Caco-2 (cell line): ENCODE results near the gene GFPT1. TPM values are rescaled to one million over a fixed set of nuclear protein-coding genes. Genes with fewer than 3 reads are reported as not detected.

ENCODE experiments used
- Bru-seq: library from RNA; stranded (reverse); fragments of 400-500 nt; gene quantifications from one replicate; lab custom pipeline; 2021; lab: Mats Ljungman, UMichigan
- BruChase-seq, 2 experiments: library from RNA; stranded (reverse); fragments of 400-500 nt; gene quantifications; one replicate each; lab custom pipeline; 2021; lab: Mats Ljungman, UMichigan
- BruUV-seq: library from RNA; stranded (reverse); fragments of 400-500 nt; replicated peaks from 2 replicates; lab custom pipeline; 2021; lab: Mats Ljungman, UMichigan
- CTCF ChIA-PET: fragments of 300-600 bp; sonication (Branson Sonifier 250); formaldehyde crosslinking; loops from one replicate; lab custom pipeline; 2022; ENCODE audit warnings: antibody characterized with exemption; lab: Charles Lee
- POLR2A ChIA-PET: fragments of 300-600 bp; sonication (Branson Sonifier 250); formaldehyde crosslinking; loops from one replicate; lab custom pipeline; 2022; ENCODE audit warnings: antibody characterized with exemption; lab: Charles Lee
- DNase-seq, 2 experiments: peaks; one replicate each; pipeline versions ENCODE4 v3.0.0 to v3.0.0-alpha.2; 2020 to 2022
- H3K27me3 ChIP-seq: replicated peaks from 2 replicates; pipeline ENCODE4 v1.6.0; 2011; ENCODE audit warnings: low read length; ENCODE audit not compliant: control insufficient read depth, insufficient read depth
- H3K36me3 ChIP-seq: 2 replicates; pipeline ENCODE4 v1.5.1; 2011; ENCODE audit warnings: low read length; ENCODE audit not compliant: control insufficient read depth, insufficient read depth
- H3K4me1 ChIP-seq: fragments of 250-450 bp; sonication (Bioruptor Pico); 2 replicates; pipeline ENCODE4 v1.5.1; 2020; ENCODE audit warnings: mild to moderate bottlenecking
- H3K4me3 ChIP-seq: 2 replicates; pipeline ENCODE4 v1.5.1; 2011; ENCODE audit warnings: low read depth, mild to moderate bottlenecking, control low read depth, low read length
- H3K9me3 ChIP-seq: fragments of 250-450 bp; sonication (Bioruptor Pico); 2 replicates; pipeline ENCODE4 v1.5.1; 2020; ENCODE audit warnings: mild to moderate bottlenecking, moderate library complexity
- H3K27ac Mint-ChIP-seq: one replicate; pipeline ENCODE4 v1.8.0; 2022; ENCODE audit warnings: mixed read lengths; ENCODE audit not compliant: unreplicated experiment
- H3K27me3 Mint-ChIP-seq: one replicate; pipeline ENCODE4 v1.8.0; 2022; ENCODE audit warnings: mixed read lengths; ENCODE audit not compliant: insufficient read depth, unreplicated experiment
- H3K36me3 Mint-ChIP-seq: one replicate; pipeline ENCODE4 v1.8.0; 2022; ENCODE audit warnings: mild to moderate bottlenecking, mixed read lengths; ENCODE audit not compliant: insufficient read depth, unreplicated experiment
- H3K4me1 Mint-ChIP-seq: one replicate; pipeline ENCODE4 v1.8.0; 2022; ENCODE audit warnings: low read depth, mixed read lengths; ENCODE audit not compliant: unreplicated experiment
- H3K4me3 Mint-ChIP-seq: one replicate; pipeline ENCODE4 v1.8.0; 2022; ENCODE audit warnings: mild to moderate bottlenecking, moderate library complexity, mixed read lengths; ENCODE audit not compliant: unreplicated experiment
- H3K9me3 Mint-ChIP-seq: one replicate; pipeline ENCODE4 v1.8.0; 2022; ENCODE audit warnings: mixed read lengths; ENCODE audit not compliant: unreplicated experiment
- CTCF ChIP-seq, 2 experiments: fragments of 200-600 bp in 1 of 2; IDR thresholded peaks; 1 replicate in 1 of 2; 2 replicates in 1 of 2; pipeline versions ENCODE4 v1.5.1 to v1.8.0; 2011 to 2022; ENCODE audit warnings: antibody characterized with exemption in 1 of 2, control low read depth in 1 of 2, inconsistent platforms in 1 of 2, low read depth in 1 of 2, low read length in 1 of 2, mild to moderate bottlenecking in 1 of 2, moderate library complexity in 1 of 2; ENCODE audit not compliant: insufficient read depth in 1 of 2, severe bottlenecking in 1 of 2, unreplicated experiment in 1 of 2
- intact Hi-C: fragments of 100-400 bp; cut with micrococcal nuclease; formaldehyde crosslinking; loops from one replicate; pipeline ENCODE4 v1.10.0; 2022; ENCODE audit not compliant: unreplicated experiment
- long read RNA-seq: library from polyadenylated mRNA; stranded (forward); transcript quantifications from one replicate; pipeline ENCODE4 v2.0.0, GENCODE V29; 2022
- total RNA-seq: library from RNA; stranded (reverse); gene quantifications from 2 replicates; pipeline ENCODE4 v1.2.3, GENCODE V29; 2022

Gene GFPT1
- total RNA-seq (122 and 129 TPM in 2 replicates), Bru-seq, nascent RNA (percentile 94 among the genes with signal in this experiment), BruChase-seq, experiment 1, labeled RNA remaining after a 2-hour chase (percentile 97 among the genes with signal in this experiment), BruChase-seq, experiment 2, labeled RNA remaining after a 6-hour chase (percentile 99 among the genes with signal in this experiment)
- long read RNA-seq, full-length matches to known transcripts = 271 of 319 reads
- long read RNA-seq, partial matches to known transcripts = 15 of 319 reads
- long read RNA-seq, other reads (novel, unspliced or antisense) = 33 of 319 reads

DNA sequence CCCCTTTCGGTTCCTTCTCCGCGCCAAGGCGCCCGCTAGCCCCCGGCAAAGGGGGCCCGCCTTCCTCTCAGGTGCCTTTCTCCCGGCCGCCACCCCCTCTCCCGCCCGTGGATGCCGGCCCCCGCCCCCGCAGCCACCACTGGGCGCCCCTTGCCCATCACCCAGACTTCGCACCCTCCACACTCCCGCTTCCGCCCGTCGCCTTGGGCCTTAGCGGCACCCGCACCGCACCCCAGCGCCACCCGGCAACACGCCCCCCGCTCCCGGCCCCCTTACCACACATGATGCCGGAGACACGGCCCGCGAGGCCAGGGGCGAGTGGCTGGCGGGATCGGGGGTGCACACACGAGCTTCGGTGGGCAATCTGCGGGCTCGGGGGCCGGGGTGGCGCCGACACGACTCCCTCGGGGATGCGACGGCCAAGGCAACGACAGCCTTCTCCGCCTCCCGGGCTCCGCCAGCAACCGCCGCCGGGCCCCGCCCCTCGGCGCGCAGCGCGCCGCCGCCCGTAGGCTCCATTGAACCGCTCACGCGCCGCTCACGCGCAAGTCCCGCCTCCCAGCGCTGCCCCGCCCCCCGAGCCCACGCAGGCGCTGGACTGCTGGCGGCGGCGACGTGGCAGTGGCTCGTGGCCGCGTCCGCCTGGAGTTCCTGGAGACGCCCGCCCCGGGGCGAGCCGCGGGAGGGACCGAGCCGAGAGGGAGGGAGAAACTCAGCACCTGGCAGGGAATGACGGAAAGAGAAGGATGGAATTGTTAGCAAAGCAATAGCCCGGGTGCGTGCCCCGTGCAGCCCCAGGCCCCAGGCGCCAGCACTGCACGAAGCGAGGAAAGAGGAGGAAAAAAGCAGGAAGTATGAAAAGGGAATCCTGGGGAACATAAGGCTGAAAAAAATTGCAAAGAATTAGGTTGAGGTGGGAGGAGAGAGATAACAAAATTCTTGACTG, at the start of gene GFPT1:
TSS of gene GFPT1 (minus strand) at position 439 of the 946 bp plus-strand sequence. CDS start at position 283, 156 bp downstream.
- H3K27ac Mint-ChIP-seq = peak within 1 kb of the TSS; percentile 96
- peaks cover 25% of the 10 kb centered on the region for H3K4me1 ChIP-seq

DNA sequence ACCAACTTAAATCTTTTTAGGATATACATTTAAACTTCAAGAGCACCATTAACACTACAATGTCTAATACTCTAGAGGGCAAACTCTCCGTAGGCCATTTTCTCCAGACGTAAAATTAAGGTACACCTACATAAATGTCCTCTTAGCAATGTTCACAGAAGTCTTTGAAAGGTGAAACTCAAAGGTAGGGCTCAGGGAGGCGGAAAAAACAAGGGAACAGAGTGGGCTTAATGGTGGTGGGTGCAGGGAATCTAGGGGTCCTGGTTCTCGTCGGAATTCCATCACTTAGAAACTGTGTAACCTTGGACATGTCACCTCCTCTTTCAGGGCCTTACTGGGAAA, 49.5 kb upstream of the GFPT1 start:
- TF ChIP-seq CTCF (IDR thresholded peaks at IDR 0.05; ENCODE audit: insufficient read depth in 1 of 2, low read depth in 1 of 2, low read length in 1 of 2, severe bottlenecking in 1 of 2, unreplicated experiment in 1 of 2) = no peak
- no TSS peak for BruUV-seq
- peak overlapping the region; percentile 75 for H3K4me3 Mint-ChIP-seq
- peaks cover 15% of the 10 kb centered on the region for H3K4me1 ChIP-seq
- peak overlapping the region; percentile 51 for H3K4me3 ChIP-seq
- no peaks in the 10 kb centered on the region for H3K27me3 ChIP-seq
- ChIA-PET CTCF (interaction anchor here (0.6 to 1.9 kb wide), 10 partner anchors 14 to 493 kb away, joined by 3 to 11 read pairs (median 4); no protein-coding TSS in a partner anchor), POLR2A (interaction anchor here (0.5 to 2.1 kb wide), 6 partner anchors 14 to 134 kb away, joined by 3 to 16 read pairs (median 4); no protein-coding TSS in a partner anchor)
- H3K9me3 Mint-ChIP-seq = no peaks in the 10 kb centered on the region
- H3K36me3 ChIP-seq = no peaks in the 10 kb centered on the region
- DNase-seq = no peak
- intact Hi-C loops = loop anchor here (2.0 to 5.0 kb wide), 3 partner anchors 46 to 206 kb away; partner anchors contain the start of genes AAK1 and GFPT1
- peaks cover 5% of the 10 kb centered on the region; the same call in 1 of the 2 replicates for H3K9me3 ChIP-seq
- H3K36me3 Mint-ChIP-seq = peaks cover 20% of the 10 kb centered on the region
- H3K27ac Mint-ChIP-seq = peak overlapping the region; percentile 88
- H3K27me3 Mint-ChIP-seq = no peaks in the 10 kb centered on the region
- H3K4me1 Mint-ChIP-seq = peaks cover 7% of the 10 kb centered on the region

More for the DNA sequence above, at the start of gene GFPT1:
- Histone ChIP-seq H3K9me3 (no peaks in the 10 kb centered on the region), H3K36me3 (no peaks in the 10 kb centered on the region), H3K27me3 (no peaks in the 10 kb centered on the region), H3K4me3 (peak within 1 kb of the TSS; percentile 98)
- ChIA-PET CTCF (no interaction called here), POLR2A (no interaction called here)
- peak; percentile 95 to 98 for DNase-seq
- peak within 1 kb of the TSS; percentile 96 for H3K4me3 Mint-ChIP-seq
- BruUV-seq = no TSS peak
- intact Hi-C loops = loop anchor here (1.0 to 2.0 kb wide), 2 partner anchors 10 to 50 kb away; partner anchors contain the start of gene NFU1
- peaks cover 18% of the 10 kb centered on the region for H3K4me1 Mint-ChIP-seq
- H3K27me3 Mint-ChIP-seq = no peaks in the 10 kb centered on the region
- no peak for TF ChIP-seq CTCF (IDR thresholded peaks at IDR 0.05; ENCODE audit: insufficient read depth in 1 of 2, low read depth in 1 of 2, low read length in 1 of 2, severe bottlenecking in 1 of 2, unreplicated experiment in 1 of 2)
- H3K36me3 Mint-ChIP-seq = peaks cover 41% of the 10 kb centered on the region
- no peaks in the 10 kb centered on the region for H3K9me3 Mint-ChIP-seq

- no peaks in the 10 kb centered on the region for H3K27me3 Mint-ChIP-seq
- no TSS peak for BruUV-seq
- POLR2A ChIA-PET = no interaction called here
- Histone ChIP-seq H3K4me1 (peaks cover 15% of the 10 kb centered on the region), H3K36me3 (no peaks in the 10 kb centered on the region), H3K9me3 (peaks cover 5% of the 10 kb centered on the region; the same call in 1 of the 2 replicates), H3K4me3 (no peak overlapping the region), H3K27me3 (no peaks in the 10 kb centered on the region)
- CTCF ChIA-PET = no interaction called here
- peak overlapping the region; percentile 21 for H3K27ac Mint-ChIP-seq
- intact Hi-C loops = loop anchor here (5.0 kb wide), 1 partner anchor 208 kb away; the partner anchor contains the start of gene AAK1
- H3K9me3 Mint-ChIP-seq = no peaks in the 10 kb centered on the region
- H3K4me1 Mint-ChIP-seq = peaks cover 7% of the 10 kb centered on the region
- peak overlapping the region; percentile 8 for H3K4me3 Mint-ChIP-seq
- no peak for TF ChIP-seq CTCF (IDR thresholded peaks at IDR 0.05; ENCODE audit: insufficient read depth in 1 of 2, low read depth in 1 of 2, low read length in 1 of 2, severe bottlenecking in 1 of 2, unreplicated experiment in 1 of 2)
- no peak for DNase-seq
- peaks cover 20% of the 10 kb centered on the region for H3K36me3 Mint-ChIP-seq
Observed at GRCh38 chr2:69434753-69435152, 47.7 kb upstream of the GFPT1 start.
